HCT116 (cell line): Measurements from ENCODE around the gene TCF12. TPM values are rescaled to one million over a fixed set of nuclear protein-coding genes. Genes with fewer than 3 reads are reported as not detected.
"Not testable (repeated sequence)": the region's sequence is repeated elsewhere in the genome, so short reads cannot be mapped to it uniquely, and the experiment has no call there.

Experiments used
- ATAC-seq: fragments of 200-7000 bp; cut with Tn5 transposase; 2 replicates; pipeline ENCODE4 v1.9.1; 2020; ENCODE audit warnings: mild to moderate bottlenecking, moderate library complexity
- BruUV-seq: library from RNA; stranded (reverse); fragments of 400-500 nt; replicated peaks from 2 replicates; lab custom pipeline; 2021; lab: Mats Ljungman, UMichigan
- CTCF ChIA-PET: fragments of 300-600 bp; sonication (Branson Sonifier 250); formaldehyde crosslinking; loops from one replicate; lab custom pipeline; 2021; ENCODE audit warnings: antibody characterized with exemption; lab: Charles Lee
- POLR2A ChIA-PET: fragments of 300-600, 350-600 bp; sonication (Branson Sonifier 250); formaldehyde crosslinking; loops from one replicate; lab custom pipeline; 2021; ENCODE audit warnings: antibody characterized with exemption; lab: Charles Lee
- RAD21 ChIA-PET, 2 experiments: fragments of 300-600 bp; sonication (Branson Sonifier 250); formaldehyde crosslinking; loops; one replicate each; lab custom pipeline; 2023; ENCODE audit warnings: low total read pairs in 2 of 2; ENCODE audit not compliant: uncharacterized antibody in 2 of 2, unreplicated experiment in 2 of 2, low non-redundant PET in 1 of 2; lab: Charles Lee
- DNase-seq: peaks from one replicate; pipeline ENCODE4 v3.0.0-alpha.2; 2010; ENCODE audit warnings: low read depth, low spot score
- H2AFZ ChIP-seq: fragments of 200-600 bp; shearing (Covaris generic), sonication (generic); 2 replicates; pipeline ENCODE4 v1.6.1; 2017; ENCODE audit warnings: low read depth, mixed run types, mixed read lengths, antibody characterized with exemption, low read length; ENCODE audit not compliant: poor library complexity, severe bottlenecking
- H3K27ac ChIP-seq: 2 replicates; pipeline ENCODE4 v1.5.1; 2012; ENCODE audit warnings: low read depth, low read length
- H3K27me3 ChIP-seq: fragments of 200-600 bp; sonication (generic); 2 replicates; pipeline ENCODE4 v1.6.1; 2016; ENCODE audit warnings: mixed run types, low read length, mixed read lengths; ENCODE audit not compliant: insufficient read depth
- H3K36me3 ChIP-seq, 2 experiments: fragments of 200-500 bp in 1 of 2; fragments of 200-600 bp in 1 of 2; sonication (Bioruptor generic) in 1 of 2; sonication (generic) in 1 of 2; 2 replicates each; pipeline versions ENCODE4 v1.5.1 to v1.6.1; 2014 to 2016; ENCODE audit warnings: low read length in 2 of 2, inconsistent platforms in 1 of 2, mixed read lengths in 1 of 2, mixed run types in 1 of 2; ENCODE audit not compliant: insufficient read depth in 2 of 2, control insufficient read depth in 1 of 2
- H3K4me1 ChIP-seq, 2 experiments: fragments of 200-600 bp in 1 of 2; sonication (generic) in 1 of 2; 2 replicates each; pipeline versions ENCODE4 v1.5.1 to v1.6.1; 2012 to 2017; ENCODE audit warnings: low read length in 2 of 2, inconsistent platforms in 1 of 2, mild to moderate bottlenecking in 1 of 2, mixed read lengths in 1 of 2, mixed run types in 1 of 2, moderate library complexity in 1 of 2; ENCODE audit not compliant: insufficient read depth in 2 of 2, control insufficient read depth in 1 of 2
- H3K4me2 ChIP-seq: fragments of 200-600 bp; sonication (generic); 2 replicates; pipeline ENCODE4 v1.6.1; 2017; ENCODE audit warnings: mixed run types, low read length, mixed read lengths
- H3K4me3 ChIP-seq, 2 experiments: fragments of 200-600 bp in 1 of 2; sonication (generic) in 1 of 2; replicated peaks in 1 of 2; 2 replicates each; pipeline ENCODE4 v1.5.1; 2011 to 2016; ENCODE audit warnings: low read length in 2 of 2, control low read depth in 1 of 2, low read depth in 1 of 2, mild to moderate bottlenecking in 1 of 2, mixed read lengths in 1 of 2, mixed run types in 1 of 2
- H3K79me2 ChIP-seq: fragments of 200-600 bp; sonication (generic); 2 replicates; pipeline ENCODE4 v1.6.1; 2017; ENCODE audit warnings: mild to moderate bottlenecking, mixed run types, low read length, moderate library complexity, mixed read lengths; ENCODE audit not compliant: insufficient read depth
- H3K9ac ChIP-seq: fragments of 200-600 bp; sonication (generic); 2 replicates; pipeline ENCODE4 v1.6.1; 2016; ENCODE audit warnings: low read length, mixed read lengths
- H3K9me2 ChIP-seq: fragments of 200-600 bp; sonication (generic), shearing (Covaris generic); 2 replicates; pipeline ENCODE4 v1.6.1; 2017; ENCODE audit warnings: mixed run types, mild to moderate bottlenecking, moderate library complexity; ENCODE audit not compliant: insufficient read depth
- H3K9me3 ChIP-seq, 2 experiments: fragments of 200-500 bp in 1 of 2; fragments of 200-600 bp in 1 of 2; sonication (Bioruptor generic) in 1 of 2; sonication (generic) in 1 of 2; 2 replicates each; pipeline ENCODE4 v1.6.1; 2014 to 2017; ENCODE audit warnings: low read length in 2 of 2, mixed read lengths in 2 of 2, inconsistent platforms in 1 of 2, low read depth in 1 of 2, mild to moderate bottlenecking in 1 of 2, mixed run types in 1 of 2, moderate library complexity in 1 of 2; ENCODE audit not compliant: control insufficient read depth in 1 of 2, insufficient read depth in 1 of 2
- H4K20me1 ChIP-seq: fragments of 200-600 bp; sonication (generic), shearing (Covaris generic); 2 replicates; pipeline ENCODE4 v1.6.1; 2017; ENCODE audit warnings: mixed run types, mild to moderate bottlenecking, moderate library complexity; ENCODE audit not compliant: insufficient read depth
- EGR1 ChIP-seq: IDR thresholded peaks from 2 replicates; pipeline ENCODE4 v1.6.1; 2012; ENCODE audit warnings: low read depth
- EZH2phosphoT487 ChIP-seq: fragments of 200-600 bp; IDR thresholded peaks from 2 replicates; pipeline ENCODE4 v1.6.1; 2018; ENCODE audit warnings: antibody characterized with exemption, borderline replicate concordance
- JUND ChIP-seq: IDR thresholded peaks from 2 replicates; pipeline ENCODE4 v1.6.1; 2012
- POLR2A ChIP-seq: IDR thresholded peaks from 2 replicates; pipeline ENCODE4 v1.7.0; 2011; ENCODE audit warnings: borderline replicate concordance; ENCODE audit not compliant: insufficient read depth, insufficient read length; ENCODE audit errors: extremely low read depth
- SIN3A ChIP-seq: IDR thresholded peaks from 2 replicates; pipeline ENCODE4 v1.6.1; 2012; ENCODE audit warnings: low read depth
- SP1 ChIP-seq: IDR thresholded peaks from 2 replicates; pipeline ENCODE4 v1.6.1; 2012; ENCODE audit warnings: low read depth
- SRF ChIP-seq: IDR thresholded peaks from 2 replicates; pipeline ENCODE4 v1.6.1; 2012; ENCODE audit warnings: low read depth
- TCF7L2 ChIP-seq: IDR thresholded peaks from 2 replicates; pipeline ENCODE4 v1.7.0; 2011; ENCODE audit warnings: borderline replicate concordance, inconsistent platforms; ENCODE audit not compliant: insufficient read depth, insufficient read length; ENCODE audit errors: extremely low read depth
- YY1 ChIP-seq: IDR thresholded peaks from 2 replicates; pipeline ENCODE4 v1.6.1; 2011; ENCODE audit warnings: low read length, low read depth, moderate library complexity, mild to moderate bottlenecking; ENCODE audit not compliant: insufficient replicate concordance; ENCODE audit errors: extremely low read depth
- ZNF274 ChIP-seq: fragments of 200-500 bp; sonication (Bioruptor generic); IDR thresholded peaks from 2 replicates; pipeline ENCODE4 v1.6.1; 2014; ENCODE audit warnings: mild to moderate bottlenecking, low read depth, low read length, inconsistent platforms
- intact Hi-C: fragments of 100-400 bp; cut with micrococcal nuclease; formaldehyde crosslinking; loops from 2 replicates; pipeline ENCODE4 v1.10.0; 2022
- total RNA-seq: library from RNA; stranded (reverse); gene quantifications from one replicate; pipeline ENCODE4 v1.2.1, GENCODE V29; 2021; ENCODE audit not compliant: unreplicated experiment
- TF ChIP-seq, protein P1 (sequence below): IDR thresholded peaks from 2 replicates; pipeline ENCODE4 v1.6.1; 2012; ENCODE audit warnings: low read depth
- TF ChIP-seq, protein P2 (sequence below): IDR thresholded peaks from 2 replicates; pipeline ENCODE4 v1.6.1; 2012

The TCF12 gene
- total RNA-seq, 1 experiment from 2014 or later = 71.6 TPM

DNA sequence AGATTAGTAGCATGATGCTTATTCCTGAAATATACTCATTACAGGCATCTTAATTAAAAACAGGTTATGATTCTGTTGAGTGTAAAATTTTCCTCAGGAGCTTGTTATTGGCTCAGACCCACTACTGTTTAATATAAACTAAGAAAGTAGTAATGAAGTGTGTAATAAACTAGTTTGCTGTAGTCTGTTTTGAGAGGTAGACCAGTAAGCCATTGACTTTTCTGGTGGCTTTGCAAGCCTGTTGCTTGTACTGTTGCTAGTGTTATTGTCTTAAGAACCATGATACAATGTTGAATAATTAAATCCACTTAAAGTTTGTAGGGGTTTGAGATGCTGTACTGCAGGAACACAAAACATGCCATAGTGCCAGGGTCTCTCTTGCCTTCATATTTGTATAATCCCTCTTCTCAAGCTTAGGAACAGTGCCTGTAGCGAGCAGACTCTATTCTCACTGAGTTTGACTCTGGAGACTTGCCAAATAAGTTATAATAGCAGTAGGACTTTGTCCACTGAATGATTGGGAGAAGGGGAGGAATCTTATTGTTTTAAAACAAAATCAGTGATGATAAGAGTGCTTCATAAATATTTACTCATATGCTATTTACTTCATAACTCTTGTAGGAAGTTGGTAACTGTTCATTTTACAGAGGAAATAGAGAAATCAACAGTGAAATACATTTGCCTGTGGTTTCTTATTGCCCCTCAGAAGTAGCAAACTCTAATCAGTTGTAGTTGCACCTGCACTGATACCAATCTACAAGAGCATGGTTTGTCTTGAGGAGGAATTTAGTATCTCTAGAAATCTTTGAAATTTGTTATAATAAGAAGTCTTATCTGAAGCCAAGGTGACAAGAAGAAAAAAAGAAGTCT is 13.4 kb downstream of the TCF12 start:
- intact Hi-C loops = no loop called here
- no peak overlapping the region for H3K4me3 ChIP-seq
- DNase-seq = no peak

GRCh38 chr15:56932509-56932868 is 14.0 kb downstream of the TCF12 start:
- H3K4me2 ChIP-seq, H3K36me3 ChIP-seq, H3K9ac ChIP-seq, POLR2A ChIA-PET, DNase-seq, H3K9me3 ChIP-seq, H3K4me3 ChIP-seq, H3K9me2 ChIP-seq, H3K27ac ChIP-seq, H2AFZ ChIP-seq, ATAC-seq, BruUV-seq, H3K27me3 ChIP-seq, intact Hi-C loops, RAD21 ChIA-PET, CTCF ChIA-PET: not testable (repeated sequence)
- Histone ChIP-seq H3K4me1 (peaks cover 18 to 19% of the 10 kb centered on the region in 2 experiments), H3K79me2 (peaks cover 92% of the 10 kb centered on the region), H4K20me1 (peaks cover 19% of the 10 kb centered on the region; the same call in 1 of the 2 replicates)

More for the DNA sequence above, 13.4 kb downstream of the TCF12 start:
- ChIA-PET POLR2A (no interaction called here), RAD21 (no interaction called here), CTCF (no interaction called here)
- no peak overlapping the region for H3K9ac ChIP-seq
- peaks cover 92% of the 10 kb centered on the region for H3K79me2 ChIP-seq
- H3K36me3 ChIP-seq = no peaks in the 10 kb centered on the region
- H3K27ac ChIP-seq = no peak overlapping the region
- H4K20me1 ChIP-seq = peaks cover 21% of the 10 kb centered on the region; the same call in 1 of the 2 replicates
- TF ChIP-seq TCF7L2 (no peak), ZNF274 (no peak), SIN3A (no peak), JUND (no peak), EZH2phosphoT487 (no peak), POLR2A (no peak), EGR1 (no peak), SRF (no peak), YY1 (no peak), SP1 (no peak)
- TF ChIP-seq, protein P1, sequence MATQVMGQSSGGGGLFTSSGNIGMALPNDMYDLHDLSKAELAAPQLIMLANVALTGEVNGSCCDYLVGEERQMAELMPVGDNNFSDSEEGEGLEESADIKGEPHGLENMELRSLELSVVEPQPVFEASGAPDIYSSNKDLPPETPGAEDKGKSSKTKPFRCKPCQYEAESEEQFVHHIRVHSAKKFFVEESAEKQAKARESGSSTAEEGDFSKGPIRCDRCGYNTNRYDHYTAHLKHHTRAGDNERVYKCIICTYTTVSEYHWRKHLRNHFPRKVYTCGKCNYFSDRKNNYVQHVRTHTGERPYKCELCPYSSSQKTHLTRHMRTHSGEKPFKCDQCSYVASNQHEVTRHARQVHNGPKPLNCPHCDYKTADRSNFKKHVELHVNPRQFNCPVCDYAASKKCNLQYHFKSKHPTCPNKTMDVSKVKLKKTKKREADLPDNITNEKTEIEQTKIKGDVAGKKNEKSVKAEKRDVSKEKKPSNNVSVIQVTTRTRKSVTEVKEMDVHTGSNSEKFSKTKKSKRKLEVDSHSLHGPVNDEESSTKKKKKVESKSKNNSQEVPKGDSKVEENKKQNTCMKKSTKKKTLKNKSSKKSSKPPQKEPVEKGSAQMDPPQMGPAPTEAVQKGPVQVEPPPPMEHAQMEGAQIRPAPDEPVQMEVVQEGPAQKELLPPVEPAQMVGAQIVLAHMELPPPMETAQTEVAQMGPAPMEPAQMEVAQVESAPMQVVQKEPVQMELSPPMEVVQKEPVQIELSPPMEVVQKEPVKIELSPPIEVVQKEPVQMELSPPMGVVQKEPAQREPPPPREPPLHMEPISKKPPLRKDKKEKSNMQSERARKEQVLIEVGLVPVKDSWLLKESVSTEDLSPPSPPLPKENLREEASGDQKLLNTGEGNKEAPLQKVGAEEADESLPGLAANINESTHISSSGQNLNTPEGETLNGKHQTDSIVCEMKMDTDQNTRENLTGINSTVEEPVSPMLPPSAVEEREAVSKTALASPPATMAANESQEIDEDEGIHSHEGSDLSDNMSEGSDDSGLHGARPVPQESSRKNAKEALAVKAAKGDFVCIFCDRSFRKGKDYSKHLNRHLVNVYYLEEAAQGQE = no peak
- TF ChIP-seq, protein P2, sequence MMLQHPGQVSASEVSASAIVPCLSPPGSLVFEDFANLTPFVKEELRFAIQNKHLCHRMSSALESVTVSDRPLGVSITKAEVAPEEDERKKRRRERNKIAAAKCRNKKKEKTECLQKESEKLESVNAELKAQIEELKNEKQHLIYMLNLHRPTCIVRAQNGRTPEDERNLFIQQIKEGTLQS = no peak
- no peak overlapping the region for H2AFZ ChIP-seq
- no peaks in the 10 kb centered on the region for H3K9me3 ChIP-seq
- no peaks in the 10 kb centered on the region for H3K9me2 ChIP-seq
- H3K27me3 ChIP-seq = no peaks in the 10 kb centered on the region
- no TSS peak for BruUV-seq
- ATAC-seq = no peak
- peaks cover 18 to 19% of the 10 kb centered on the region in 2 experiments for H3K4me1 ChIP-seq
- no peak overlapping the region for H3K4me2 ChIP-seq
